Heart left ventricle (tissue), 13 donors: ENCODE results near the gene TXK.

Experiments
- POLR2A ChIP-seq, 2 donors: fragments of 450-650 bp; IDR thresholded peaks; one replicate each; pipeline ENCODE4 v1.6.1; 2017; ENCODE audit warnings: antibody characterized with exemption in 2 of 2, mild to moderate bottlenecking in 2 of 2, moderate library complexity in 2 of 2
- TF ChIP-seq, protein P1 (sequence below), 12 donors: fragments of 200-600 bp; sonication (generic) in 4 of 12; IDR thresholded peaks; one replicate each; pipeline versions ENCODE4 v1.5.0 to v1.8.0; 2018 to 2022; ENCODE audit warnings: antibody characterized with exemption in 12 of 12, mild to moderate bottlenecking in 5 of 12
- donor health status: ischemic (EF 13 %, LVEDD 7.1; RV severe dilation, severe dysfunction).
- donor health status: DM: no; HTN: yes; CAD: no.
- donor health status: DM: no; HTN: no; CAD: no.
- donor health status: ischemic (EF 25% LVEDD 6.9; RV normal size, moderate dysfunction).
- donor health status: ischemic (EF 25% LVEDD 5.7; RV mildly dilated, moderate dysfunction).
- donor health status: ischemic (EF 35%, LVEDD 5.7; RV mildly dilated, moderate dysfunction).
- donor health status: nonischemic (EF 11% LVEDD 7.7; RV severe dilation, severe dysfunction).
- donor health status: DM: yes; HTN: yes; CAD: no.
- donor health status: PGD.
- donor health status: ischemic (EF 29% LVEDD 5.4; RV normal size, mild dysfunction).
- donor health status: nonischemic (EF 23%, LVEDD 6.1; RV moderate dilation, normal function).

DNA sequence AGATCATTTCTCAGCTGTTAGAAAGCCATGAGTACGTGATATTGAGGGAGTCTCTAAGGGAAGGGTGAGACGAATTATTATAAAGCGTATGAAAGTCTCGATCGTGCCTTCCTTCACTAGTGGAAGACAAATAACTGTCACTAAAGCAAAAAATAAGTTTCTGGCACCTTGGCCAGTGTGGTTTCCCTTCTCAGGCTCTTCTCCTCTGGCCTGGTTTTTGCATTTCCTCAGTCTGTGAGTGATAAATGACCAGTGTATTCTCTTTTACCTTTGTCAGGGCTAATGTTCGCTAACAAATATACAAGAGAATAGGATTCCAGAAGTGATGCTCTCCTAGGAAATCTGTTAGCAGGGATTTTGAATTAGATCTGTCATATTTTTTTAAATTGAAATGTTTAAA, 19.6 kb downstream of the TXK start:
- TF ChIP-seq, protein P1, sequence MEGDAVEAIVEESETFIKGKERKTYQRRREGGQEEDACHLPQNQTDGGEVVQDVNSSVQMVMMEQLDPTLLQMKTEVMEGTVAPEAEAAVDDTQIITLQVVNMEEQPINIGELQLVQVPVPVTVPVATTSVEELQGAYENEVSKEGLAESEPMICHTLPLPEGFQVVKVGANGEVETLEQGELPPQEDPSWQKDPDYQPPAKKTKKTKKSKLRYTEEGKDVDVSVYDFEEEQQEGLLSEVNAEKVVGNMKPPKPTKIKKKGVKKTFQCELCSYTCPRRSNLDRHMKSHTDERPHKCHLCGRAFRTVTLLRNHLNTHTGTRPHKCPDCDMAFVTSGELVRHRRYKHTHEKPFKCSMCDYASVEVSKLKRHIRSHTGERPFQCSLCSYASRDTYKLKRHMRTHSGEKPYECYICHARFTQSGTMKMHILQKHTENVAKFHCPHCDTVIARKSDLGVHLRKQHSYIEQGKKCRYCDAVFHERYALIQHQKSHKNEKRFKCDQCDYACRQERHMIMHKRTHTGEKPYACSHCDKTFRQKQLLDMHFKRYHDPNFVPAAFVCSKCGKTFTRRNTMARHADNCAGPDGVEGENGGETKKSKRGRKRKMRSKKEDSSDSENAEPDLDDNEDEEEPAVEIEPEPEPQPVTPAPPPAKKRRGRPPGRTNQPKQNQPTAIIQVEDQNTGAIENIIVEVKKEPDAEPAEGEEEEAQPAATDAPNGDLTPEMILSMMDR (IDR thresholded peaks at IDR 0.05): no peak
- no peak for TF ChIP-seq POLR2A (IDR thresholded peaks at IDR 0.05)
